Activated effector memory CD4-positive, alpha-beta T cell treated with Interleukin-2 at 50 U/mL for 16 hours (primary cell): ENCODE data around the gene ADPGK.

Source experiments
- DNase-seq: peaks from one replicate; pipeline ENCODE4 v3.0.0-alpha.2; 2020

Gene ADPGK

DNA sequence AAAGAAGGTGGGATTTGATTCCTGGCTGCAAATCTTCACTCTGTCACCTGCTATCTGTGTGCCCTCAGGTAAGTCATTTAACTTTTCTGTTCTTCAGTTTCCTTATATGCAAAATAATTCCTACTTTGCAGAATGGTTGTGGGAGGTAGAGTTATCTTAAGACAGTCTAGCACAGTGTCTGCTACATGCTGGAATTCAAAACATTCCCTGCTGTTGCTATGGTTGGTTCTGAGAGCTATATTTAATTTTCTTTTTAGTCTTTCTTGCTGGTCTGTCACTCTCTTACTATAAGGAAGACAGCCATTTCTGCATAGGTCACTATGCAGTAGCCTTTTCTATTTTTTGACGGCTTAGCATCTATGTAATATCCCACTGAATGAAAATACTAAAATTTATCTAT is 4.0 kb upstream of the ADPGK start:
- DNase-seq: no peak

DNA sequence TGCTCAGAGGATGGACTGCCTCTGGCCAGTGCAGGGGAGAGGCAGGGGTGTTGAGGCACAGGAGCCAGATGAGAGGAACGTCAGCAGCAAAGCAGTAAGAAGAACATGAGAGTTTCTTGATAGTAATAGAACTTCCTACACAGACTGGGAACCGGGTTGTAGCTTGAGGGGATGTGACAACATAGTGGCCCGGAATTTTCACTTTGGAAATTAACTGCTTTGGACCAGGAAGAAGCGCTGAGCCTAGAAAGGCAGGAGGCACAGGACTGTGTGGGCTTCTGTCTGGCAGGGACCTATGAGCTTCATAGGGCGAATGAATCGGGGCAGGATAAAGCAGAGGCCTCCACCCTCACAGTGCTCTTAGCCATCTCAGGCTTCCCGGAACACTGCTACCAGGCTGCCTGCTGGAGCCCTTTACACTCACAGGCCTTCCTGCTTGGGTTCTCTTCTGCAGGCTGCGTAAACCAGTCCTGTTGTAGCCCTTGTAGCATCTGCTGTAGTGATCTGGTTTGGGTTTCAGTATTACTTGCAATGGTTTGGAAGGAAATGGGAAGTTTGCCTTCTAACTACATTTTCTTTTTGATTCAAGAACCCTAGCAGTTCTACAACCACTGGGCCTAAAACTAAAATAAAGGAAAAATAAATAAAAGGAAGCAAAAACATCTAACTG is 3.3 kb upstream of the ADPGK start:
- no peak for DNase-seq

DNA sequence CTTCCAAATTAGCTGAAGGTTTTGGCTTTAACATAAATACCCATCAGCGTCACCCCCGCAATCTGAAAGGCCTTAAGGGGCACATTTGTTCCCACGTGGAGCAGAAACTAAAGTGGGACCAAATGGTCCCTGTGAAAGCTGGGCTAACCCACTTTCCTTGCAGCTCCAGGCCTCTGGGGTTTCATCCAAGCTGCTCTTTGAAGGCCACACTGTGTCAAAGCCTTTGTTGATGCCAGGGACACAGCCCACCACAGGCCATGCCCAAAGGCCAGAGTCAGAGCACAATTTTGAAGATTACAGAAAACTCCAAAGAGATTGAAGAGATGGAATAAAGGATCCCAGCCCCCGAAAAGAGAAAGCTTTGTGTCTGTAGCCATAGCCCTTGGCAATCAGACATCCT is 2.7 kb upstream of the ADPGK start:
- DNase-seq: no peak

DNA sequence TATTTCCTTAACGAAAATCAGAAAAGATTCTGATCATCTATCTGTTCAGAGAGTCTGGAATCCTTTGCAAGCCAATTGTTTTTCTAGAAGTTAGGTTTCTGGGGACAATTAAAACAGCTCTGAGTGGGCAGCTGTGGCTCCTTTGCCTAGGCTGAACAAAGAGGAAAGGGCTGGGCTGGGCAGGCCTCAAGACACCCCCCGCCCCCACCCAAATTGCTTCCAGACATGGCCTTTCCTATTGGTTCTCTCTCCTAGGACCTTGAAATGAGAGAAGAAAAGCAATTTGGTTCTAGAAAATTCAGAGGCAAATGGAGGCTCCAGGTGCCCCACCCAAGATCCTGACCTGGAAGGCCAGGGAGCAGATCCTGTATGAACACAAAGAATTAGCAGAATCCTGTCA is 2.3 kb upstream of the ADPGK start:
- DNase-seq: no peak

DNA sequence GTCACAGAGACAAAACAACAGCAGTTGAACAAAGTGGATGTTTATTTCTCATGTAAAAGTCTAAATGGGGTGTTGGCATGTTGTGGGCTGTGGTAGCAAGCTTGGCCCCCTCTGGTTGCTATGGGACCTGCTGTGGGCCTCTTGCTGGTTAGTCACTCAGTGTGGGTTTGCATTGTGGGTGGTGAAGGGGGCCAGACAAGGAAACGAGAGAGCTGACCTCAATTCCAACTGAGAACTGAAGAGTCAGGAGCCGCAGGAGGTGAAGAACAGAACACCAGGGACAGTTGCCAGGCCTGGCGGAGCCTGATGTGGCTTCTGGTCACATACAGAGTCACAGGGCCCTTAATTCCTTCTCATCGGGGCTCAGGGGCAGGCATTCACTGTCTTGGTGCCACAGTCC is 1.9 kb upstream of the ADPGK start:
- DNase-seq: peak; percentile 48

DNA sequence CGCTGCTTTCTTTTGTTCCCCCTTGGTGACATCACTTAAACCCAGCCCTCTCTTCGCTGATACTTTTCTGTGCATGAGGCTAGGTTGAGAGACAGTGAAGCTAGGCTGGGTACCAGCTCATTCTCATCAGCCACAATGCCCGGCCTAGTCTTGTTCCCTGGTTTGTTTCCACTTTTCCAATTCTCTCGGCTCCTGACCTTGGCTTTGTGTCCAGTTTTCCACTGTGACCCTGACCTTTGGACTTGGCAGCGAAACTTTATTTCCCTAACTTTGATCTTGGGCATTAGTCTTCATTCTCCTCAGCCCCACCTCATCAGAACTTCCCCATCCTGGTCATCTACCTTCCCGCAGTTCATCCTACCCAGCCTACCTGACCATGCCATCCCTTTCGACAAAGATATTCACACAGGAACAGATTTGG is 908 bp upstream of the ADPGK start:
- no peak for DNase-seq

DNA sequence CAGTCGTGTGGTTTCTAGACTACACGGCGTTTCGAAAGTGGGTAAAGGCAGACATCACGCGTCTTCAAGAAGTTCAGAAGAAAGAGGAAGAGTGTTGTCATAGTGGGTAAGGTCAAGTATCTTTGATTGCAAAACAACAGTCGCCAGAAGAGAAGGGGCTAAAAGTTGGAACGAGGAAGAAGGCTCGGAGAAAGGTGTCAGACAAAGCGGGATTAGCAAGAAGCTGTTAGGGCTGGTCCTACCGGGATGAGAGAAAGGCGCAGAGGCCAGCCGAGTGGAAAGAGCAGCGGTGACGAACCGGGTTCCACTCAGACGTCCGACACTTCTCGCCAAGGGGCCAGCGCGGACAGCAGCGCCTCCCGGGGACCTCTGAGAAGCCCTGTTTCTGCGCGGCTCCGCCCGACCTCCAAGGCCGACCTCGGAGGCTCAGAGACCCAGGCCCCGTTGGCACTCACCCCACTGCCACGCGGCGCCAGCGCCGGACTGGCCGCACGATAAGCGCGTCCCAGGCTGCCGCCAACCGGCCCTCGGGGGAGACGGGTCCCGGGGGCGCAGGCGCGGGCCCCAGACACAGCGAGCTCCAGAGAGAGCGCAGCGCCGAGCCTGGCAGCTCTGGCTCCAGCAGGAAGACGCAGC is 436 bp downstream of the ADPGK start:
- DNase-seq: no peak

DNA sequence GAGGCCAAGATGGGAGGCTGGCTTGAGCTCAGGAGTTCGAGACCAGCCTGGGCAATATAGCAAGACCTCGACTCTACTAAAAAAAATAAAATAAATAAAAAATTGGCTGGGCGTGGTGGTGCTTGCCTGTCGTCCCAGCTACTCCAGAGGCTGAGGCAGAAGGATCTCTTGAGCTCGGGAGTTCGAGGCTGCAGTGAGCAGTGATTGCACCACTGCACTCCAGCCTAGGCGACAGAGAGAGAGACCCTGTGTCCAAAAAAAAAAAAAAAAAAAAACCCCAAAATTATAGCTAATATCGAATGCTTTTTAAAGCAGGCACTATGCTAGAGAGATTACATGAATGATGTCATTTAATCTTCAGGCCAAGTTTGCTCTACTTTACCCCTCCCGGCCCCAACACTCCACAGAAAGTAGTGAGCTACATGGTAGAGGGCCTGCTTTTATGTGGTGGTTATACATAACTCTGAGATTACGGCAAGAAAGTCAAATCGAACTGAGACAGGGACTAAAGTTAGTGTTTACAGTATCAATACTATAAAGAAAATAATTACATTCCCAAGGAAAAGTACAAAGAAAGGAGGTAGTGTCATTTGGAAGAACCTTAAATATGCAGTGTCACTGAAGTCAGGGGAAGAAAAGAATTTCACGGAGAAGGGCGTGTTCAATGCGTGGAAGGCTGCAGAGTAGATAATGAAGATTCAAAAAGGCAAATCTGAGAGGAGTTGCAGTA is 1.1 kb downstream of the ADPGK start:
- DNase-seq: no peak

DNA sequence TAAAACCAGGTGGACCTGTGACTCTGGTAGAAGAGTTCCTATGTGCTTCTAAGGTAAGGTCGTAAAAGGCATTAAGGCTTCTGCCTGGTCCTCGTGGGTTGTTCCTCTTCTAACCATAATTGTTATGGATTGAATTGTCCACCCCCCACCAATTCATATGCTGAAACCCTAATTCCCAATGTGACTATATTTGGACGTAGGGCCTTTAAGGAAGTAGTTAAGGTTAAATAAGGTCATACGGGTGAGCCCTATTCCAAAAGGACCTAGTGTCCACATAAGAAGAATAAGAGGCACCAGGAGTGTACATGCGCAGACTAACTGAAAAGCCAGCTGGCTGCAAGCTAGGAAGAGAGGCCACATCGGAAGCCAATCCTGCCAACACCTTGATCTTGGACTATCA is 1.9 kb downstream of the ADPGK start:
- no peak for DNase-seq

DNA sequence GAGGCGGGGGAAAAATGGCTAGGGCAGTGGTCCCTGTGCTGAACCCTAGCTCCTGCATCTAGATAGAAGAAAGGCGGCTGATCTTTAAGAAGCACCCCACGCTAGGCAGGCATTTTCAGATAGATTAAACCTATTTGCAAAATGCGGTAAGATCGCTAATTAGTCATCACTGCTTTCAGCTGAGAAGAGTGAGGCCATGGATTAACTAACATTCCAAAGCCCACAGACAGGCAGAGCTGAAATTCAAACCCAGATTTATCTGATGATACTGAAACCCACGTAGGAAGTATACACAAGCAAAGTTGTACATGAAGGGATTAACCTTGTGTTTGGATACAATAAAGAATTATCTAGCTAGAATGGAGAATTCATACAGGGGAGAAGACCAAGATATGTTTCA is 4.8 kb downstream of the ADPGK start:
- DNase-seq: no peak

DNA sequence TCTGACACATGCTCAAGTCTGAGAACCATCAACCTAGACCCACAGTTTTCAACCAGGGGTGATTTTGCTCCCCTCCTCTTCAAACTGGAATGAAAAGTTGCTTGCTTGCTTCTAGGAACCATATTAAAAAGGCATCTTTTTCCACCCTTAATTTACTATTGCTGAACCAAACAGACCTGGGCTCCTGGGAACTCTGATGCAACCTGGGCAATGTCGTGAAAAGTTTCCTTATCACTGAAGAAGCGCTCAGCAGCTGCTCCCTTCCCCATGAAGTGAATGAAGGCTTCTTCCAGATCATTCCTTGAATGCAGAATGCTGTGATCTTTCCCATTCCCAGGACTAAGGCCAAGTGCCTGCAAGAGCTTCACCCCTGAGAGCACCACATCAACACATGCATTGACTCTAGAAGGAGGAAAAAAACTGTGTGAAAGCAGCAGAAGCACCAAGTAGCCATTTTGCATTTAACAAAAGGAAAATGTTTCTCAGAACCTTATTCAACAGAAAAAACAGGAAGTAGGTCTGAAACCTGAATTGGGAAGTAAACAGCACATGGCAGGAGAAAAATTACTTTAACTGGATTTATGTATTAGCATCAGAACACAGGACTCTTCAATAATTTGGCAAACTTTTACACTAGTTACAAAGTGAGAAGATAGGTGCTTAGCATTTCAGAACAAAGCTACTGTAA is 8.7 kb downstream of the ADPGK start:
- DNase-seq: no peak

DNA sequence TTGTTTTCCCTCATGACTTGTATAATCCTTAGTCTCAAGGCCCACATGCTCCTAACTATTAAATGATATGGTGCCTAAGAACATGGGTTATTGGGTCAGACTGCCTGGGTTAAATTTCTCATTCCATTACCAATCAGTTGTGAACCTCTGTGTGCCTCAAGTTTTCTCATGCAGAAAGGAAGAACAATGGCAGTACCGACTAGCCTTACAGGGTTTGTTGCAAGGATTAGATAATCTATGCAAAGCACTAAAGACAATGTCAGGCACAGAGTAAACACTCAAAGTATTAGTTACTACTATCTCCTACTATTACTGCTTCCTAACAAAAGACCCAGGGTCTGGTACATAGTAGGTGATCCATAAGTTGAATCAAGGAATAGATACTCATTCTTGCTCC is 12.2 kb downstream of the ADPGK start:
- no peak for DNase-seq

DNA sequence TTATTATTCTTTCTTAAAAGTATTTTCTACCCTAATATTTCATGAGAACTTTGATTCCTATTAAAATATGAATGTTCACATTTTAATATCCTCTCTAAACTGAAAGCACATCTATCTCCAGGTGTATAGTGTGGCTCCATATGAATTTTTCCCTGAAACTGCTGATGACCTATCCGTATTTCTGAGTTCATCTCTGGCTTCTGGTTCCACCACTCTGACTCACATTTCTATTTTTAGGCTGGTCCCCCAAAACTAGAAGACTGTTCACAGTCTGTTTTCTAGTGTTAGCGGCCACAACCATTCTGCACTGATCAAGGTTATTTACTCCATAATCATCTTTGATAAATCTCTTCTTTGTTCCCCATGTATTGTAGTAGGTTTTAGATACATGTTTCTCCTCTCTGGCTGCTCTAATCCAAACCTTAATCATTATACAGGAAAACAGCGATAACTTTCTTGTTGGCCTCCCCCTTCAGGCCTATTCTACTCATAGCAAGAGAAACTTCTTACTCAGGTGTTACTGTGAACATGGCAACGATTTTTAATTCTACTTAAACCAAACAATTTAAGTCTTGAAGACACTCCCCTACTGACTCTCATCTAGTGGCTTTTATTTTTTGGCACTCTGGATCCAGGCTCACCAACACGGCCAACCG is 12.8 kb downstream of the ADPGK start:
- DNase-seq: no peak

DNA sequence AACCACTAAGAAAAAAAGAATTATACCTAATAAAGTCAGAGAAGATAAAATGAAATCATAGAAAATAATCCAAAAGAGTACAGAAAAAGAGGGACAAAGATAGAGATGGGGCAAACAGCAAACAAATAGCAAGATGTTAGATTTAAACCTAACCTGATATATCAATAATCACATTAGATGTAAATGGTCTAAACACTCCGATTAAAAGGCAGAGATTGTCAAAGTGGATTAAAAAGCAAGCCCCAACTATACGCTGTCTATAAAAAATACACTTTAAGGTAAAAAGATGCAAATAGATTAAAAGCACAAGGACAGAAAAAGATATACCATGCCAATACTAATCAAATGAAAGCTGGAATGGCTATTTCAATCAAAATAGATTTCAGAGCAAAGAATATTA is 16.8 kb downstream of the ADPGK start:
- no peak for DNase-seq

DNA sequence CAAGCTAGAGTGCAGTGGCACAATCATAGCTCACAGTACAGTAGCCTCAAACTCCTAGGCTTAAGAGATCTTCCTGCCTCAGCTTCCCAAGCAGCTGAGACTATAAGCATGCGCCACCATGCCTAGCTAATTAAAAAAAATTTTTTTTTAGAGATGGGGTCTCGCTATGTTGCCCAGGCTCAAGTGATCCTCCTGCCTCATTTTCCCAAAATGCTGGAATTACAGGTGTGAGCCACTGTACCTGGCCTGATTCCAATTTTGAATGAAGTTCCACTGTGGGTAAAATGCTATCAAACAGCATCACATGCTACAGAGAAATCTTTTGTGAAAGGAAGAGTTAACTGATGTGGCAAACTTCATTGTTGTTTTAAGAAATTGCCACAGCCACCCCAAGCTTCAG is 17.5 kb downstream of the ADPGK start:
- no peak for DNase-seq

DNA sequence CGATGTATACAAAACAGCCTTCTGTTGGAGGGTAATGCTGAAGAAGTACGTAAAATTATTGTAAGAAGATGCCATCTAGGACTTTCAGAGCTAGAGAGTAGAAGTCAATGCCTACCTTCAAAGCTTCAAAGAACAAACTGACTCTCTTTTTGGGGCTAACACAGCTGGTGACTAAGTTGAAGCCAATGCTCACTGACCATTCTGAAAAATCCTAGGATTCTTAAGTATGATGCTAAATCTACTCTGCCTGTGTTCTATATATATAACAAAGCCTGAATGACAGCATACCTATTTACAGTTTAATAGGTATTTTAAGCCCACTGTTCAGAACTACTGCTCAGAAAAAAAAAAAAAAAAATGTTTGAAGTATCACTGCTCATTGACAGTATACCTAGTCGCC is 18.9 kb downstream of the ADPGK start:
- no peak for DNase-seq

DNA sequence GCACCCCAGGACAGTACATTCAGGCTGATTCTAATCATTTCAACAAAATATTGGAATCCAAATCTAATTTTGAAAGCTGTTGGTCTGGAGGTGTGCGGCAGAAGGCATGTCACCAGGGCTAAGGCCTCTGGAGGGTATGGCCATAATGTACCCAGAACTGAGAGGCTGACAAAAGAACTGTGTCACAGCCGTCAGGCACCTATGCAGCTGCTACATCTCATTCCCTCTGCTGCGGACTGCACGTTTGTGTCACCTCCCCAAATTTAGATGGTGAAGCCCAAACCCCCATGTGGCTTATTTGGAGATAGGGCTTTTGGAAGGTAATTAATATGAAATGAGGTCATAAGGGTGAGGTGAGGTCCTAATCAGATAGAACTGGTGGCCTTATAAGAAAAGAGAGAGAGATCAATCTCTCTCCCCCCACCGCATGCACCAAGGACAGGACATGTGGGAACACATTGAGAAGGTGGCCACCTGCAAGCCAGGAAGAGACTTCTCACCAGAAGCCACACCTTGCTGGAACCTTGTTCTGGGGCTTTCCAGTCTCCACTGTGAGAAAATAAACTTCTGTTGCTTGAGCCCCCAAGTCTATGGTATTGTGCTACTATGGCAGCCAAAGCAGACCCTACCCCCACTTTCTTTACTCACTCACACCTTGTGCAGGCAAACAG is 22.8 kb downstream of the ADPGK start:
- no peak for DNase-seq

DNA sequence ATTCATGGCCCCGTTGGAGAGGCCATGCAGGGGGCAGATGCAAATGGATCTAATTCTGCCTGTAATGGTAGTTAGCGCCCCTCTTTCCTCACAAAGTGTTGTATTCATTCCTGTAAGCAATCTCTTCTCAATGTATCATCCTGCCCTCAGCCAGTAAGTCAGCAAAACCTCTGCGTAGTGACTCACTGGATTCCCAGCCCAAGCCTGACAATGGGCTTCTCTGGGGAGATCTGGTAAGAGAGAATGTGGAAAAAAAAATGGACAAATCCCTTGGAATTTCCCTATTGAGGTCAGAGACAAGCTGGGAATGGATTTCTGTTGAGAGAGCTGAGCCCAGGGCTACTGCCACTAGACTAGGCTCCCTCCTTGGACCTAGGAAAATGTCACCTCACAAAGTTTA is 25.4 kb downstream of the ADPGK start:
- DNase-seq: no peak

DNA sequence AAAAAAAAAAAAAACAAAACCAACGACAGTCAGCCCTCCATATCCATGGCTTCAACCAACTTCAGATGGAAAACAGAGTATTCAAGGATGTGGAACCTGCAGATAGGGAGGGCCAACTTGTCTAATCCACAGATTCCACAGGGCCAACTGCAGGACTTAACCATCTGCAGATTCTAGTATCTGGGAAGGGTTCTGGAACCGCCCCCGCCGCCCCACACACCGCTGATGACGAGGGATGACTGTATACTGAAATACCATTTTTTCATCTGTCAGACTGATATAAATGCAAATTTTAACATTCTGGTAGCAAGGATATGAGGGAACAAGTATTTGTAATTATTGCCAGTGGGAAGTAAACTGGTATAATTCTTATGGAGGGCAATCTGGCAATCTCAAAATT is 29.5 kb downstream of the ADPGK start:
- no peak for DNase-seq

DNA sequence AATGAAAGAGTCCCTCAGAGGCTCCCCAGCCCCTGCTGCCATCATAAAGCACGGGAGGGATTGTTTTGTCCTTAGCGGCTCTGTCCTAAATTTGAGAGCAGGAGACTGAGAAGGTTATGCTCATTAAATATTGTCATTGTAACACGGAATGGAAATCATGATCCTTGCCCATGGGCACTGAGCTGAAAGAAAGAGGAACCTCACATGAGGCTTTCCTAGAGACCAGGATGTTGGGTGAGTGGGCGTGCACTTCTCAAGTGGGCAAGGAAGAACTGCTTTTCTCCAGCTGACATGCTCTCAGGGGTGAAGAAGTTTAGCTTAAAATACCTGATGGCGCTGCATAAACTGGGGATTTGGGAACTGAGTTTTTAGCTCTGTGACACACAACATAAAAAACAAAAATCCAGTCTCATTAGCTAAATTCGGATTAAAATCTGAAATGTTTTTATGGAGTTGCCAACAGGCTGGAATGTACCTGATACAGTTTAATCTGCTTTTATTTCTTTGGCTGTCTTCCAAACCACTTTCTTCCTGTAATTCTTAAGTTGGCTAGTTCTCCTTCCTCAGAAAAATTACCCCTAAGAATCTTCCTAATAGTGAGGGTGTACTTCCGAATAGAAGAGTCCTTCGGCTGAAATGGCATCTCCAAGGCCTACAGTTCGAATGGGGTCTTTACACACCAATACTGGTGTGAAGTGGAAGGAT is 31.7 kb downstream of the ADPGK start:
- DNase-seq: no peak

DNA sequence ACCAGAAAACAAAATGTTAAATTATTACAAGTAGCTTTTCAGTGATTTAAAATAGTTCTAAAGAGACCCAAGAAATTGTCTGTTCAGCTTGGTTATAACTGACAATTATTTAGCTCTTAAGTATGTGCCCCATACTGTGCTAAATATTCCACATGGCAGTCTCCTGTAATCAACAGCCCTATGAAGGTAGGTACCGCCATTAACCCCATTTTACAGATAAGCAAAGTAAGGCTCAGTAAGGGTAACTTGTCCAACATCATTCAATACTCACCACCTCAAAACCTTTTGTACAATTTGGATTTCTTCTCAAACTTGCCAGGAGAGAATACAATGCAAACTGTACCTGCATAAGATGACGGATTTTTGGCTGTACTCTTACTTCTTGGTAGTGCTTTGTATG is 33.9 kb downstream of the ADPGK start:
- no peak for DNase-seq

DNA sequence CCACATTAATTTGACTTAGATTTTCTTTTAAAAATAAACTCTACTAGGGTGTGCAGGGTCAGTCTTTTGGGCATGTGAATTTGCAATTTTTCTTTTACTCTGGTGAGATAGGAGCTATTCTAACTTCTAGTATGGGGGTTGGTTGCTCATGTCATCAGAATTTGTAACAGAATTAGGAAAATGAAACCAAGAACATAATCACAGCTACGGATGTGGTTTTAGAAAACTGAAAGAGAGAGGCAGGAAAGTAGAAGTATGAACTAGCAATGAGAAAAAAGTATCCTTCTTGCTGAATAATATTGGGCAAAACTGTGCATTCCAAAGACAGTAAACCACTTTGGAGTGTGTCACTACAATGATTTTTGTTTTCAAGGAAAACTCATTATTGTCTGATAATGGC is 43.3 kb downstream of the ADPGK start:
- DNase-seq: no peak
